ENCODE data around the gene ZNF70. TPM values are rescaled to one million over a fixed set of nuclear protein-coding genes. Genes with fewer than 3 reads are reported as not detected.

The ZNF70 gene
- polyA plus RNA-seq, 1 of the 3 experiments (the other 2 are of a cell fraction), result 0.77 TPM

DNA sequence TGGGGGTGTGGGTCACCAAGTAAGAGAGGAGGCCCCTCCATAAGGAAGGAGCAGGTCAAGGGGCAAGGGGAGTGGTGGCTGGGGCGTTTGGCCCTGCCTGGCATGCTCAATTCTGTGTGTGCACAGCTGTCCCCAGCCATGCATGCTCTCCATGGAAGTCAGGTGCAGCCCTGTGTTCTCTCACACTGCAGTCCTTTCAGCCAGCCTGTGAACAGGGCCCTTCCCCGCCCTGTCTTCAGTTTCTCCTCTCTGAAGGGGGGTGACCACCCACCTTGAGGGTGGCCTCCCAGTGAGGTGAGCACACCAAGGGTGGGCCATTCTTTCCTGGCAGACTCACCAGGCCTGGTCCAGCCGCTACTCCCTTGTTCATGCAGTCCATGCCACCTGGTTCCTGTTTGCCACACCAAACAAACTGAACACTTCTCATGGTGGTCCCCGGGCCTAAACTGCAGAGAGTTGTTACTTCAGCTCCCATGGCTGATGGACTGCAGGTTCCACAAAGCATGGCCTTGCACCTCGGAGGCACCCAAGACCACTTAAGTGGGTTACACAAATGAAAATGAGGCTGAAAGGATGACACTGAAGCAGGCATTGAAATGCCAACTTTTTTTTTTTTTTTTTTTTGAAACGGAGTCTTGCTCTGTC is 18.5 kb upstream of the ZNF70 start:
- 98% methylated on average over 5 of the region's 6 CpGs for WGBS (ENCODE audit: low lambda C conversion rate)
- H2AFZ ChIP-seq (ENCODE audit: low read depth), result no peak overlapping the region
- H3K27me3 ChIP-seq (ENCODE audit: insufficient read depth), result no peaks in the 10 kb centered on the region
- H3K4me2 ChIP-seq, result no peak overlapping the region
- H3K9me2 ChIP-seq, result no peaks in the 10 kb centered on the region
- CTCF ChIA-PET, result interaction anchor here (0.6 to 14.9 kb wide), 12 partner anchors 8 to 463 kb away, joined by 3 to 277 read pairs (median 3); partner anchors contain the start of gene SLC2A11
- H4K20me1 ChIP-seq (ENCODE audit: insufficient read depth), result no peaks in the 10 kb centered on the region
- H3F3A ChIP-seq (replicated peaks; ENCODE audit: insufficient read depth), result peaks cover 6% of the 10 kb centered on the region
- no peak overlapping the region for H3K4me3 ChIP-seq (ENCODE audit: low read depth in 2 of 2, low read length in 1 of 2)
- POLR2A ChIA-PET, result interaction anchor here (0.7 kb wide), 1 partner anchor 20 kb away, joined by 3 read pairs; no protein-coding TSS in a partner anchor
- no peak overlapping the region for H3K9ac ChIP-seq
- H3K9me3 ChIP-seq, result no peaks in the 10 kb centered on the region
- H3K79me2 ChIP-seq (ENCODE audit: insufficient read depth), result peaks cover 11% of the 10 kb centered on the region; the same call in 1 of the 2 replicates
- TF ChIP-seq, protein P1, sequence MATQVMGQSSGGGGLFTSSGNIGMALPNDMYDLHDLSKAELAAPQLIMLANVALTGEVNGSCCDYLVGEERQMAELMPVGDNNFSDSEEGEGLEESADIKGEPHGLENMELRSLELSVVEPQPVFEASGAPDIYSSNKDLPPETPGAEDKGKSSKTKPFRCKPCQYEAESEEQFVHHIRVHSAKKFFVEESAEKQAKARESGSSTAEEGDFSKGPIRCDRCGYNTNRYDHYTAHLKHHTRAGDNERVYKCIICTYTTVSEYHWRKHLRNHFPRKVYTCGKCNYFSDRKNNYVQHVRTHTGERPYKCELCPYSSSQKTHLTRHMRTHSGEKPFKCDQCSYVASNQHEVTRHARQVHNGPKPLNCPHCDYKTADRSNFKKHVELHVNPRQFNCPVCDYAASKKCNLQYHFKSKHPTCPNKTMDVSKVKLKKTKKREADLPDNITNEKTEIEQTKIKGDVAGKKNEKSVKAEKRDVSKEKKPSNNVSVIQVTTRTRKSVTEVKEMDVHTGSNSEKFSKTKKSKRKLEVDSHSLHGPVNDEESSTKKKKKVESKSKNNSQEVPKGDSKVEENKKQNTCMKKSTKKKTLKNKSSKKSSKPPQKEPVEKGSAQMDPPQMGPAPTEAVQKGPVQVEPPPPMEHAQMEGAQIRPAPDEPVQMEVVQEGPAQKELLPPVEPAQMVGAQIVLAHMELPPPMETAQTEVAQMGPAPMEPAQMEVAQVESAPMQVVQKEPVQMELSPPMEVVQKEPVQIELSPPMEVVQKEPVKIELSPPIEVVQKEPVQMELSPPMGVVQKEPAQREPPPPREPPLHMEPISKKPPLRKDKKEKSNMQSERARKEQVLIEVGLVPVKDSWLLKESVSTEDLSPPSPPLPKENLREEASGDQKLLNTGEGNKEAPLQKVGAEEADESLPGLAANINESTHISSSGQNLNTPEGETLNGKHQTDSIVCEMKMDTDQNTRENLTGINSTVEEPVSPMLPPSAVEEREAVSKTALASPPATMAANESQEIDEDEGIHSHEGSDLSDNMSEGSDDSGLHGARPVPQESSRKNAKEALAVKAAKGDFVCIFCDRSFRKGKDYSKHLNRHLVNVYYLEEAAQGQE (IDR thresholded peaks at IDR 0.05; ENCODE audit: low read depth, low read length), result no peak
- TF ChIP-seq JUND (IDR thresholded peaks at IDR 0.05) (no peak), TCF12 (IDR thresholded peaks at IDR 0.05) (no peak)
- H3K4me1 ChIP-seq (ENCODE audit: control insufficient read depth in 1 of 2, insufficient read depth in 2 of 2, low read depth in 1 of 2, low read length in 1 of 2), result peaks cover 4 to 31% of the 10 kb centered on the region in 2 experiments; a peak in 3 of 4 replicates
- H3K36me3 ChIP-seq (replicated peaks in 1 of 2; ENCODE audit: control insufficient read depth in 1 of 2, insufficient read depth in 2 of 2, low read length in 1 of 2), result no peaks in the 10 kb centered on the region
- H3K27ac ChIP-seq (ENCODE audit: low read depth in 2 of 2, low read length in 1 of 2), result no peak overlapping the region
- DNase-seq, result no peak

GRCh38 chr22:23767673-23768548 is 17.0 kb upstream of the ZNF70 start, which contains the start of gene CHCHD10:
Gene CHCHD10, minus strand, starts transcription at chr22:23767972. Its CDS starts 98 bp downstream, at chr22:23767874.
- peak within 1 kb of the TSS; percentile 95 for H2AFZ ChIP-seq (ENCODE audit: low read depth)
- TF ChIP-seq RAD21 (IDR thresholded peaks at IDR 0.05; ENCODE audit: low read length) (peak; percentile 70), YY1 (IDR thresholded peaks at IDR 0.05; ENCODE audit: low read depth) (peak; percentile 84), ELF1 (IDR thresholded peaks at IDR 0.05) (no peak), MEF2A (IDR thresholded peaks at IDR 0.05; ENCODE audit: borderline replicate concordance, low read depth) (no peak), CTCF (IDR thresholded peaks at IDR 0.05) (peak; percentile 79), RFX5 (IDR thresholded peaks at IDR 0.05; ENCODE audit: low read length) (no peak), IRF3 (IDR thresholded peaks at IDR 0.05; ENCODE audit: low read depth, low read length) (no peak), NFIC (IDR thresholded peaks at IDR 0.05; ENCODE audit: borderline replicate concordance) (peak; percentile 29; the same call in 1 of the 2 replicates)
- TF ChIP-seq, protein P2, sequence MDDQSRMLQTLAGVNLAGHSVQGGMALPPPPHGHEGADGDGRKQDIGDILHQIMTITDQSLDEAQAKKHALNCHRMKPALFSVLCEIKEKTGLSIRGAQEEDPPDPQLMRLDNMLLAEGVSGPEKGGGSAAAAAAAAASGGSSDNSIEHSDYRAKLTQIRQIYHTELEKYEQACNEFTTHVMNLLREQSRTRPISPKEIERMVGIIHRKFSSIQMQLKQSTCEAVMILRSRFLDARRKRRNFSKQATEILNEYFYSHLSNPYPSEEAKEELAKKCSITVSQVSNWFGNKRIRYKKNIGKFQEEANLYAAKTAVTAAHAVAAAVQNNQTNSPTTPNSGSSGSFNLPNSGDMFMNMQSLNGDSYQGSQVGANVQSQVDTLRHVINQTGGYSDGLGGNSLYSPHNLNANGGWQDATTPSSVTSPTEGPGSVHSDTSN (IDR thresholded peaks at IDR 0.05), result no peak
- TF ChIP-seq, protein P1 (IDR thresholded peaks at IDR 0.05; ENCODE audit: low read depth, low read length), result no peak

More at GRCh38 chr22:23767673-23768548, 17.0 kb upstream of the ZNF70 start, which contains the start of gene CHCHD10:
- H3K27me3 ChIP-seq (ENCODE audit: insufficient read depth), result no peaks in the 10 kb centered on the region
- DNase-seq, result peak; percentile 96
- peak within 1 kb of the TSS; percentile 69 for H3K4me3 ChIP-seq (ENCODE audit: low read depth in 2 of 2, low read length in 1 of 2)
- CTCF ChIA-PET, result interaction anchor here (0.5 to 14.9 kb wide), 20 partner anchors 10 to 735 kb away, joined by 3 to 277 read pairs (median 4); partner anchors contain the start of genes IGLL1, SLC2A11 and ZNF70
- POLR2A ChIA-PET, result interaction anchor here (0.6 to 1.4 kb wide), 9 partner anchors 18 to 654 kb away, joined by 3 to 5 read pairs (median 3); partner anchors contain the start of gene SLC2A11
- H3K4me2 ChIP-seq, result peak within 1 kb of the TSS; percentile 99
- no peaks in the 10 kb centered on the region for H3K36me3 ChIP-seq (replicated peaks in 1 of 2; ENCODE audit: control insufficient read depth in 1 of 2, insufficient read depth in 2 of 2, low read length in 1 of 2)
- WGBS (ENCODE audit: low lambda C conversion rate), result 2% methylated on average over 13 of the region's 63 CpGs
- H4K20me1 ChIP-seq (ENCODE audit: insufficient read depth), result no peaks in the 10 kb centered on the region
- no peaks in the 10 kb centered on the region for H3K9me3 ChIP-seq
- peak within 1 kb of the TSS; percentile 70 for H3K9ac ChIP-seq
- no peaks in the 10 kb centered on the region for H3K9me2 ChIP-seq
- H3F3A ChIP-seq (replicated peaks; ENCODE audit: insufficient read depth), result peaks cover 6% of the 10 kb centered on the region
- peaks cover 11% of the 10 kb centered on the region; the same call in 1 of the 2 replicates for H3K79me2 ChIP-seq (ENCODE audit: insufficient read depth)
- peak within 1 kb of the TSS; percentile 48 to 89; a peak in 3 of 4 replicates for H3K27ac ChIP-seq (ENCODE audit: low read depth in 2 of 2, low read length in 1 of 2)
- H3K4me1 ChIP-seq (ENCODE audit: control insufficient read depth in 1 of 2, insufficient read depth in 2 of 2, low read depth in 1 of 2, low read length in 1 of 2), result peaks cover 9 to 16% of the 10 kb centered on the region in 2 experiments; a peak in 3 of 4 replicates
